ENCODE results near the gene SLC6A1.
"Not testable (repeated sequence)": the region's sequence is repeated elsewhere in the genome, so short reads cannot be mapped to it uniquely, and the experiment has no call there.

The SLC6A1 gene

GRCh38 chr3:11071096-11071755 lies 78.7 kb downstream of the SLC6A1 start:
- DNase-seq = no peak

- no peak for DNase-seq
These were observed 80.1 kb downstream of the SLC6A1 start for GRCh38 chr3:11072631-11073030.

GRCh38 chr3:11074011-11074410 lies 81.5 kb downstream of the SLC6A1 start:
- DNase-seq = no peak

- no peak for DNase-seq
These were observed 81.9 kb downstream of the SLC6A1 start for GRCh38 chr3:11074451-11074850.

- DNase-seq = not testable (repeated sequence)
These were observed 82.6 kb downstream of the SLC6A1 start for GRCh38 chr3:11075122-11075521.

GRCh38 chr3:11076711-11077110 lies 84.2 kb downstream of the SLC6A1 start:
- no peak for DNase-seq

- no peak for DNase-seq
These were observed 84.9 kb downstream of the SLC6A1 start for GRCh38 chr3:11077466-11077865.

GRCh38 chr3:11078826-11079515 lies 86.4 kb downstream of the SLC6A1 start:
- no peak for DNase-seq

GRCh38 chr3:11080492-11080891 lies 87.9 kb downstream of the SLC6A1 start:
- no peak for DNase-seq

GRCh38 chr3:11084098-11084497 lies 91.5 kb downstream of the SLC6A1 start:
- DNase-seq = no peak

GRCh38 chr3:11084677-11085076 lies 92.1 kb downstream of the SLC6A1 start:
- no peak for DNase-seq

- DNase-seq = no peak
These were observed 92.7 kb downstream of the SLC6A1 start for GRCh38 chr3:11085093-11085840.

GRCh38 chr3:11086856-11087255 lies 94.3 kb downstream of the SLC6A1 start:
- DNase-seq = no peak

GRCh38 chr3:11088066-11088465 lies 95.5 kb downstream of the SLC6A1 start:
- DNase-seq = no peak

- no peak for DNase-seq
These were observed 96.3 kb downstream of the SLC6A1 start for GRCh38 chr3:11088831-11089230.
